Sciatic nerve (tissue), 2 donors: ENCODE data around the gene ZDHHC17. TPM values are rescaled to one million over a fixed set of nuclear protein-coding genes. Genes with fewer than 3 reads are reported as not detected.
"Not testable (repeated sequence)": the region's sequence is repeated elsewhere in the genome, so short reads cannot be mapped to it uniquely, and the experiment has no call there.

Experiments used
- ATAC-seq: fragments of 200-7000 bp; cut with Tn5 transposase; one replicate; pipeline ENCODE4 v1.9.1; 2020; ENCODE audit warnings: mild to moderate bottlenecking, moderate library complexity
- DNase-seq: peaks from one replicate; pipeline ENCODE4 v3.0.0-alpha.2; 2020; ENCODE audit warnings: low spot score
- intact Hi-C: fragments of 100-400 bp; cut with DNase I; formaldehyde crosslinking; loops from one replicate; pipeline ENCODE4 v1.14.2; 2022
- total RNA-seq: library from RNA; stranded (reverse); fragmentation: NEBNext Ultra II Directional; extraction: Animal tissue kit (Norgen Biotek cat#: 25700); gene quantifications from one replicate; pipeline ENCODE4 v1.2.1, GENCODE V29; 2021
- donor health status: DM: no; HTN: no; CAD: no.
- donor health status: DM: no; HTN: no; CAD: no.

Gene ZDHHC17
- total RNA-seq, 1 donor from 2014 or later = 67.3 TPM

DNA sequence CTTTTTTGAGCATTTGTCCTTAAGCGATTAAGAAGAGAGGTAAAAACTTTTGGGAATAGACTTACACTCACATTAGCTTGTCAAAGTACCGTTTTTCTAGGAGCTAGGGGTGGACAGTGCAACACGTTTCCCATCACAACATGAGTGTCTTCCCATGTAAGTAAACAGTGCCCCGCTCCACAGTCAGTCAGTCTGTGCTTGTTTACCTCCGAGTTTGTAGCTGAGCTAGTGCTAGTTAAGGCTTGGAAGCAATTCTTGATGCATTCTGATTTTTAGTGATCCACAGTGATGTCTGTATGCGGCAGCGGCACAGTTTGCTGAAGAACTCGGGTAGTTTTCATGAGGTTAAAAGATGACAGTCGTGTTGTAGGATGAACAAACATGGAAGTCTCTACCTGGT, 941 bp downstream of the ZDHHC17 start:
- DNase-seq (no peak), ATAC-seq (peak; percentile 14)
- intact Hi-C loops = no loop called here

DNA sequence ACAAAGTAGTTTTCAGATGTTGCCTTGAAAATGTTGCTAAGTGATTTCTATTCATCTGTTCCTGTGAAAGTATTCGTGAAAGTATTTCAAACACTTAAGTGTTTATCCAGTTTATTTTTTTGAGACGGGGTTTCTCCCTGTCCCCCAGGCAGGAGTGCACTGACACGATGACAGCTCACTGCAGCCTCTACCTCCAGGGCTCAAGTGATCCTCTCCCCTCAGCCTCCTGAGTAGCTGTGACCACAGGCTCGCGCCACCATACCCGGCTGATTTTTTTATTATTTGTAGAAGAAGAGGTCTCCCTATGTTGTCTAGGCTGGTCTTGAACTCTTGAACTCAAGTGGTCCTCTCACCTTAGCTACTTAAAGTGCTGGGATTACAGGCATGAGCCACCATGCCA, 1.7 kb downstream of the ZDHHC17 start:
- ATAC-seq = no peak
- intact Hi-C loops = no loop called here
- DNase-seq = no peak

DNA sequence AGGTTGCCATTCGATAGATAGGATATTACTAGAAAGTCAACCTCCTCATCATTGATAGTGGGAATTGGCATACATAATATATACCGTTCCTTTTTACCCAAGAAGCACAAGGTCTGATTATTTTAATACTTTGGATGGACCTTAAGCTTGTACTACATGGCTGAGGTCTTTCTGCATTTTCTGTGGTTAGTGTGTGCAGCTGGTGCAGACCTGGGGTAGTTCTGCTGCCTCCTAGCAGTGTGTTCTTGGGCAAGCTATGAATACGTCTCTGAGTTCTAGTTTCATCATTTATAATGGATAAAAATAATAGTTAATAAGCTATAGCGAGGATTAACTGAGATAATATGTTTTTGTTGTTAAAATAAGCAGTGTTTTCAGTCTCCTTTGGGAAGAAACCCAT, 2.2 kb downstream of the ZDHHC17 start:
- ATAC-seq = no peak
- intact Hi-C loops = no loop called here
- no peak for DNase-seq

DNA sequence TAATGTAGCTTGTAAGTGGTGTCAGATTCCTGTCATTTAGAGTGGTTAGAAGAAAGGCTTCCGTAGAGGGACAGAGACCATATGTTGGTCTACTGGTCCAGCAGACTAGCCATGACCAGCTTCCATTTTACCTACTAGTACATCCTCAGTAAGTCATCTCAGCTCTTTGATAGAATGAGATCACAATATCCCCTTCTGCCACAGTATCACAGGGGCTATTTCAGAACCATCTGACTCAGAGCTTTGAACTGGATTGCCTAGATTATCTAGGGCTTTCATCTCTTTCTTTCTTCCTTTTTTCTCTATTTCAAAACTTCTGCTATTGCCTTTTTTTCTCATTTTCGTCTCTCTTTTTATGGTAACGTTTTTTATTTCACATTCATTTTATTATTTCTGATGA, 4.7 kb downstream of the ZDHHC17 start:
- no peak for DNase-seq
- intact Hi-C loops = no loop called here
- ATAC-seq = no peak

DNA sequence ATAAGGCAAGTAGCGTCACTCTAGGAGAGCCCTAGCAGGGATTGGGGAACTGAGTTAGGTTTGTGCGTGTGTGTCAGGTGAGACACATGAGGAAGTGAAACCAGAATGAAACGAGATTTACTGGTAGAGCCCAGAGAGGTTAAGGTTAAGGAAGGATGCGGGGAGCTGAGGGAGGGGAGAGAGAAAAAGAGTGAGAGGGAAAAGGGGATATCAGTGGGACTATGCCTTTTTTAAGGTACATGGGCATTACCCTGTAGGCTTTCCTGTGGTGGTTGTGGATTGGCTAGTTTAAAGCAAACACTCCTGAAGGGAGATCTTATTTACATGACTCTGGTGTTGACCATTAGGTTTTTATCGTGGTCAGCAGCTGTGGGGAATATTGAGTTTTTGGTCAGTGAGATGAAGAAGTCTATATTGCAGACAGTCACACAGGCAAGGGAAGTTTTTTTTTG, 13.9 kb downstream of the ZDHHC17 start:
- DNase-seq = no peak
- intact Hi-C loops = no loop called here
- no peak for ATAC-seq

DNA sequence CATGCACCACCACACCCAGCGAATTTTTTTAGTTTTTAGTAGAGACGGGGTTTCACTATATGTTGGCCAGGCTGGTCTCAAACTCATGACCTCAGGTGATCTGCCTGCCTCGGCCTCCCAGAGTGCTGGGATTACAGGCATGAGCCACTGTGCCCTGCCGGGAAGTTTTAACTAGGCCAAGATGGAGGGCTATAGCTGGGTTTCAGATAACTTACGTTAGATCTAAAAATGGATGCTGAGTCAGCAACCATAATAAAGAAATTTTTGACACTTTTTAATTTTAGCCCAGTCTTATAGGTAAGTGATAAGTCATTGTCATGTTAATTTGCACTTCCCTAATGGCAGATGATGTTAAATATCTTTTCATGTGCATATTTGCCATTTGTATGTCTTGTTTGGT, 14.4 kb downstream of the ZDHHC17 start:
- DNase-seq (no peak), ATAC-seq (no peak)
- intact Hi-C loops = no loop called here

- DNase-seq, ATAC-seq, intact Hi-C loops: not testable (repeated sequence)
These were observed 15.4 kb downstream of the ZDHHC17 start for GRCh38 chr12:76779310-76779709.

DNA sequence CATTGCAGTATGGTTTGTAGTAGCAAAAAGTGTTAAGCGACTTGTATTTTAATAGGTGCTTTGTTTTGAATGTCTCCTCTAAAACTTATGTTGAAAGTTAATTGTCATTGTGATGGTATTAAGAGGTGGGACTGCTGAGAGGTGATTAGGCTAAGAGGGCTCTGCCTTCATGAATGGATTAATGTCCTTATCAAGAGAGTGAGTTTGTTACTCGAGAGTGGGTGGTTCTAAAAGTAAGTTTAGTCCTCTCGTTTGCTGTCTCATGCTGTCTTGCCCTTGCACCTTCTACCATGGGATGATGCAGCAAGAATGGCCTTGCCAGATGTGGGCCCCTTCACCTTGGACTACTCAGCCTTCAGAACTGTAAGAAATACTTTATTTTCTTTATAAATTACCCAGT, 17.4 kb downstream of the ZDHHC17 start:
- intact Hi-C loops = no loop called here
- no peak for ATAC-seq

DNA sequence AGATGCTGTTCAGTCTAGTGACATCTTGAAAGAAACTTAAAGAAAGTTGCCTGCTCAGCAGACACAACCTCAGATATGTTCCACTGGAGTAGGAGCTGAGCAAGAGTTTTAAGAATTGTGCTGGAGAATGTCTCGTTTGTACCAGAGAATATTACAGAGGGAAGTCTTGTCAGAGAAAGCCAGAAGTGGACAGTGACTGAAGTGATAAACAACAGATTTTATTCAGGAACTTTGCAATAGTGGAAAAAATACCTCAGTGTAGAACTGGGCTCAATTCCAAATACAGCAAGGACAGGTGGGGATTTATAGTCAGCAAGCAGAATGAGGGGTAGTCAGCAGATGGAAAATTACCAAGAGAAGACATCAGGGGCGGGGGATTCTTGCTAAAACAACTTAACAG, 18.6 kb downstream of the ZDHHC17 start:
- intact Hi-C loops = no loop called here
- DNase-seq = no peak
- ATAC-seq = no peak

More for the DNA sequence above, 17.4 kb downstream of the ZDHHC17 start:
- DNase-seq = no peak

GRCh38 chr12:76784600-76785051, 20.7 kb downstream of the ZDHHC17 start:
- ATAC-seq (peak; percentile 78), DNase-seq (no peak)
- intact Hi-C loops = no loop called here

DNA sequence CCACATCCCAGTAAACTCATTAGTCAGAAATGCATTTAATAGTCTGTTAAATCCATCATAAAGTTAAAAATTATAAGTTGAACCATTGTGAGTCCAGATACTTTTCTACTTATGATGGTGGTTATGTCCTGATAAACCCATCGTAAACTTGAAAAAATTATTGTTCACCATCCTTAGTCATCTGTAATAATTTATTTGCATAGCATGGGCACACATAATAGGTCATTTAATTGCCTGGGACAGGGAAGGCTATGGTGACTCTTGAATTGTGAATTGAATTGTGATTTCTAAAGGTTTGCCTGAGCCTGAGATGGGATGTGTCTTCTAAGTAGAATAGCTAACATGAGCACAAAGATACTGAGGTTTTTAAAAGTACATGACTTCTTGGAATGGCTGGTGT, 21.5 kb downstream of the ZDHHC17 start:
- ATAC-seq (no peak), DNase-seq (no peak)
- intact Hi-C loops = no loop called here

DNA sequence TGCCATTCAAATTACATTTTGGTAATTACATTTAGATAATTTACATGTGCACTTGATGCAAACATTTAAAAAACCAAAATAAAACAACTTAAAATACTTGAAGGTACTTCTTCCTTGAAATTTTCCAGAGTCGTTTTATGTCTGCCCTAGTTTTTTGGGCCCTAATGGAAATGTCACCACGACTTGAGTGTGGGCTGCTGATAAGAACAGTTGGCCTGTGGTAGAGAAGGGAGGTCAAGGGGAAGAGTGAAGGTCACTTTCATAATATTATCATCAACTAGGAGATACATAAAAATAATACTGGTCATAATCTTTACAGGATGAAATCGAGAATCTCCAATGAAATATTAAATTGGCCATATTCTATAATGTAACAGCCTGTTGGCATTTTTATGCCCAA, 23.1 kb downstream of the ZDHHC17 start:
- ATAC-seq (no peak), DNase-seq (no peak)
- intact Hi-C loops = no loop called here

DNA sequence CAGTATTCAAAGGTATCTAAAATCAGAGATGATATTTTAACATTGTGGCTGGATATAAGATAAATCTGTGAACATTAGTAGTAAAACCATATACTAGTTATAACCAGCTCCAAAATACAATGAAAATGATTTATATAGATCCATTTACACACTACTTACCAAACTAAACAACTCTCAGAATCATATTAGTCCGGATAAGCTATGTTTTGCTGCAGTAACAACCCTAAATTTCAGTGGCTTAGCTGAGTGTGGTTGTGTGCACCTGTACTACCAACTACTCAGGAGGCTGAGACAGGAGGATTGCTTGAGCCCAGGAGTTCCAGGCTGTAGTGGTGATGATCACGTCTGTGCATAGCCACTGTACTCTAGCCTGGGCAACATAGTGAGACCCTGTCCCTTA, 23.8 kb downstream of the ZDHHC17 start:
- DNase-seq (no peak), ATAC-seq (no peak)
- intact Hi-C loops = no loop called here

DNA sequence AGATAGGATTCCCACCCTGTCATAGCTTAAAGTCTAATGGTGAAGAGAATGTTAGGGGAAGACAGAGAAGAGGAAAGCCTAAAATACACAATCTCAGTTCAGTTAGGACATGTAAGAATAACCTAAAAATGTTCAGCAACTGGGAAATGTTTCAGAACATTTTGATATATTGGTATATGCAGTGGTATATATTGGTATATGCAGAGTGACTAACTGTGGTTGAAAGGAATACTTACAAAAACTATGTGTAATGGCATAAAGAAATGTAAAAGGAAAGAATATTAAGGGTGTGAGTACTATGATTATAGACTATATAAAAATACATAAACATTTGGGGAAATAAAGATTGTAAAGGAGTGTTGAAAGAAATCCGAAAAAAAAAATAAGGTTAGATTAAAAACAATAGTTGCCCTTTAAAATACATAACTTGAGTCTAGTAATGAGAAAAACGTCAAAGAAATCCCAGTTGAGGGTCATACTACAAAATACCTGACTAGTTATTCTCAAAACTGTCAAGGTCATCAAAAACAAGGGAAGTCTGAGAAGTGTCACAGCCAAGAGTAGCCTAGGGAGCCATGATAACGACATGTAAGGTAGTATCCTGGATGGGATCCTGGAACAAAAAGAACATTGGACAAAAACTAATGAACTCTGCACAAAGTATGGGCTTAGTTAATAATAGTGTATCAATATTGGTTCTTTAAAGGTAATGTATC, 25.6 kb downstream of the ZDHHC17 start:
- intact Hi-C loops = loop anchor here (10.0 kb wide), 1 partner anchor 165 kb away; no protein-coding TSS in a partner anchor
- ATAC-seq (no peak), DNase-seq (no peak)

GRCh38 chr12:76790564-76791552, 26.9 kb downstream of the ZDHHC17 start:
- ATAC-seq (no peak), DNase-seq (no peak)
- intact Hi-C loops = loop anchor here (10.0 kb wide), 1 partner anchor 166 kb away; no protein-coding TSS in a partner anchor

DNA sequence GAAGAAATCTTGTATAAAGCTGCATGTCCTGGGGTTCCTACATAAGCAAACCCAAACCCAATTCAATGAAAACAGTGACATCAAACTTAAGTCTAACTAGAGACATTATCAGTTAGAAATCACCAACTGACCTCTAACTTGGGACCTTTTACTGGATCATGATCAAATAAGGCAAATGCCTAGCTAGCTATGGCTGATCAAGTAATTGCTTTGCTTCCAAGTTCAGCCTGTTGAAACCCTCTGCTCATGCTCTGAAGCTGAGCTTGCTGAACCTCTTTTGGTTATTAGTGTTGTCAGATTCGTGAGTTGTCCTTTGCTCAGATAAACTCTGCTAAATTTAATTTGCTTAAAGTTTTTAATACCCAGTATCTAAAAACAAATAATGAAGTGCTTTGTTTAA, 28.9 kb downstream of the ZDHHC17 start:
- intact Hi-C loops = loop anchor here (10.0 kb wide), 1 partner anchor 168 kb away; no protein-coding TSS in a partner anchor
- ATAC-seq (no peak), DNase-seq (no peak)

GRCh38 chr12:76798864-76799263, 34.9 kb downstream of the ZDHHC17 start:
- DNase-seq (no peak), ATAC-seq (no peak)
- intact Hi-C loops = loop anchor here (10.0 kb wide), 1 partner anchor 174 kb away; no protein-coding TSS in a partner anchor

GRCh38 chr12:76799362-76799761, 35.4 kb downstream of the ZDHHC17 start:
- no peak for DNase-seq
- intact Hi-C loops = loop anchor here (10.0 kb wide), 1 partner anchor 175 kb away; no protein-coding TSS in a partner anchor
- ATAC-seq = no peak

DNA sequence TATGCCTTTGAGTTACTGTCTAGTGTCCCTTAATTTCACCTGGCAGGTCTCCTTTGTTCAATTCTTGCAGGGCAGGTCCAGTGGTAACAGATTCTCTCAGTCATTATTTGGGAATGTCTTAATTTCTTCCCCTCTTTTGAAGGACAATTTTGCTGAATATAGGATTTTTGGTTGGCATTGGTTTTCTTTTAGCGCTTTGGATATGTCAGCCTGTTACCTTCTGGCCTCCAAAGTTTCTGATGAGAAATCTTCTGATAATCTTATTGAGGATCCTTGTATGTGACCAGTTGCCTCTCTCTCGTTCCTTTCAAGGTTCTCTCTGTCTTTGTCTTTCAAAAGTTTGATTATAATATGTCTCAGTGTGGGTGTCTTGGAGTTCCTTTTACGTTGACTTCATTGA, 38.1 kb downstream of the ZDHHC17 start:
- DNase-seq = no peak
- ATAC-seq = no peak
- intact Hi-C loops = no loop called here
